OCI-LY3 (cell line): ENCODE results near the gene BICDL2.

Experiments
- CTCF ChIP-seq: fragments of 200-600, 300-600 bp; sonication (generic); IDR thresholded peaks from 2 replicates; pipeline ENCODE4 v1.5.1; 2014; ENCODE audit warnings: antibody characterized with exemption, low read length, low read depth
- EZH2phosphoT487 ChIP-seq: fragments of 200-600 bp; shearing (Covaris generic); IDR thresholded peaks from 2 replicates; pipeline ENCODE4 v1.6.1; 2018; ENCODE audit warnings: antibody characterized with exemption, mixed run types, low read depth

GRCh38 chr16:2987833-2988232, 48.9 kb downstream of the BICDL2 start:
- TF ChIP-seq CTCF: no peak
- no peak for TF ChIP-seq EZH2phosphoT487
